ENCODE data around the gene PIP4P1.

PIP4P1 gene

DNA sequence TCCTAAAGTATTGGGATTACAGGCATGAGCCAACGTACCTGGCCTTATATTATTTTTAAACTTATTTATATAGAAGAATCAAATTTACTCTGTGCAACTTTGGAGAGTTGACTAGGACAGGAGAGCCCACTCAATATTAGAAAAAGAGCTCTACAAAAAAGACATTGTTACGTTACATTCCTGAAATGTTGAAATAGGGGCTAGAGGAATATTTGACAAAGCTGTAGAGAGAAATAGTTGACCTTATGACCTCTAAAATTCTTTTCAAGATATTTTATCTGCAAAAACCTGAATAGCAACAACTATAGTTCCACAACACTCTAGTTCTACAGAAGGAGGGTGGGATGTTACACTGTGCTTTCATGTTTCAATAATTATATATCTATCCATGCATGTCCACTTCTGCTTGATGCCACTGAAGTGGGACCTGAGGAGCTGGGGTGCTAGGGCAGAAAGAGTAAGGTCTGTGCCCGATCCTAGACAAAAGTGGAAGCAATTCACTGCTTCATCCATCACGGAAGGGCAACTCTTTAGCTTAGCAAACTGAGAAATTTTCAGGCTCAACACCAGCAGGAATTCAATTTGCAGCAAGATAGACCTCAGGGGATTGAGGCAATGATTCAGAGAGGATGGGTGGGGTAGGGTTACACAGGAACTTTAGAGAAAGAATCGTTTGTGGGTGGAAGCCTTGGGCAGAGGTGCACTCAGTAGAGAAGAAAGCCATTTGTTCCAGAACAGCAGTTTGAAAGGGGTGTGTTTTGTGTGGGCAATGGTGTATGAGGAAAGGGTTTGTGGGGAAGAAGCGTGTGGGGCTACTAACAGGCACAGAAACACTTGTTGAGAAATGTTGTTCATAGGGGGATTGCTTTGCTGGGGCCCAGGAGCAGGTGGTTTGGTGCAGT lies 28.1 kb upstream of the PIP4P1 start:
- DNase-seq (ENCODE audit: low spot score): no peak
- in situ Hi-C loops (cut with MboI; ENCODE audit: low pct_unique_long_range_greater_than_20kb, low sequenced_read_pairs, unreplicated experiment): no loop called here
- TF ChIP-seq, protein P1, sequence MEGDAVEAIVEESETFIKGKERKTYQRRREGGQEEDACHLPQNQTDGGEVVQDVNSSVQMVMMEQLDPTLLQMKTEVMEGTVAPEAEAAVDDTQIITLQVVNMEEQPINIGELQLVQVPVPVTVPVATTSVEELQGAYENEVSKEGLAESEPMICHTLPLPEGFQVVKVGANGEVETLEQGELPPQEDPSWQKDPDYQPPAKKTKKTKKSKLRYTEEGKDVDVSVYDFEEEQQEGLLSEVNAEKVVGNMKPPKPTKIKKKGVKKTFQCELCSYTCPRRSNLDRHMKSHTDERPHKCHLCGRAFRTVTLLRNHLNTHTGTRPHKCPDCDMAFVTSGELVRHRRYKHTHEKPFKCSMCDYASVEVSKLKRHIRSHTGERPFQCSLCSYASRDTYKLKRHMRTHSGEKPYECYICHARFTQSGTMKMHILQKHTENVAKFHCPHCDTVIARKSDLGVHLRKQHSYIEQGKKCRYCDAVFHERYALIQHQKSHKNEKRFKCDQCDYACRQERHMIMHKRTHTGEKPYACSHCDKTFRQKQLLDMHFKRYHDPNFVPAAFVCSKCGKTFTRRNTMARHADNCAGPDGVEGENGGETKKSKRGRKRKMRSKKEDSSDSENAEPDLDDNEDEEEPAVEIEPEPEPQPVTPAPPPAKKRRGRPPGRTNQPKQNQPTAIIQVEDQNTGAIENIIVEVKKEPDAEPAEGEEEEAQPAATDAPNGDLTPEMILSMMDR (IDR thresholded peaks at IDR 0.05; ENCODE audit: extremely low read depth, insufficient read depth, missing control alignments): no peak

DNA sequence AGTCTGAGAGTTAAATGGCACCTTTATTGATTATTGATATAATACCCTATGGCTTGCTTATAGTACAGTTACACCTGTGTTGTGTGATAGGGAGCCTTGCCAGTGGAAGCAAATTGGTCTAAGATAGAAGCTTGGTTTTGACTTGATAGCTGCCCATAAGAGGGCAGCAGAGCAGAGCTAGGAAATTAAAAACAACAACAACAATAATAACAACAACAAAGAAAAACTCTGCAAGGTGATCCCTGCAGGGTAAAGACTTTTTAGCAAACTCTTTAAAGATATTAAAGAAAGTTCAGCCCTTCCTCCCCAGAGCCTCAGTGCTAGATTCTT lies 26.1 kb upstream of the PIP4P1 start:
- DNase-seq (ENCODE audit: low spot score): no peak
- in situ Hi-C loops (cut with MboI; ENCODE audit: low pct_unique_long_range_greater_than_20kb, low sequenced_read_pairs, unreplicated experiment): no loop called here
- TF ChIP-seq, protein P1 (IDR thresholded peaks at IDR 0.05; ENCODE audit: extremely low read depth, insufficient read depth, missing control alignments): peak; percentile 15

DNA sequence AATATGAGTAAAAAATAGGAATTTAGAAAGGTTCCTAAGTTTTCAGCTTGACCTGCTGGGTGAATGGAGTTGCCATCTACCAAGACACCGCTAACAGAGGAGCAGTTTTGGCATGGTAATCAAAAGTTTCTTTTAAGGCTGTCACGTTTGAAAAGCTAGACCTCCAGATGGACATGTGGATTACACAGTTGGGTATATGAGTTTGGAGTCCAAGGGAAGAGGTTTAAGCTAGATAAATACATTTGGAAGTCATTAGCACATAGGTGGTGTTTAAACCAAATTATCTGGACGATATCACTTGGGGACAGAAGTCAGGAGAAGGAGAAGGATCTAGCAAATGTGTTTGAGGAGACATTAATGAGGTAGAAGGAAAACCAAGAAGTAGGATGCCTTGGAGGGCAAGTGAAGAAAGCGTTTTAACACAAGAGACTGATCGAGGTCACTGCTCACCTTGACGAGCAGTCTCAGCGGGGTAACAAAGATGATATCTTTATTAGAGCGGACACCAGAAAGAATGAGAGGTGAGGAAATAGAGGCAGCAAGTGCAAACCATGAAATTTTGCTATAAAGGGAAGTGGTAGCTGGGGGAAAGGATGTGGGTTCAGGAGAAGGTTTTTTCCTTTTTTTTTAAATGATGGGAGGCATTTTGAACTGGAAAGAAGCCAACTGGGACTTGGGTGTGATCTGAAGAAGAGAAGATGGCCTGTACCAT lies 25.6 kb upstream of the PIP4P1 start:
- no peak for DNase-seq (ENCODE audit: low spot score)
- TF ChIP-seq, protein P1 (IDR thresholded peaks at IDR 0.05; ENCODE audit: extremely low read depth, insufficient read depth, missing control alignments): no peak
- in situ Hi-C loops (cut with MboI; ENCODE audit: low pct_unique_long_range_greater_than_20kb, low sequenced_read_pairs, unreplicated experiment): no loop called here

DNA sequence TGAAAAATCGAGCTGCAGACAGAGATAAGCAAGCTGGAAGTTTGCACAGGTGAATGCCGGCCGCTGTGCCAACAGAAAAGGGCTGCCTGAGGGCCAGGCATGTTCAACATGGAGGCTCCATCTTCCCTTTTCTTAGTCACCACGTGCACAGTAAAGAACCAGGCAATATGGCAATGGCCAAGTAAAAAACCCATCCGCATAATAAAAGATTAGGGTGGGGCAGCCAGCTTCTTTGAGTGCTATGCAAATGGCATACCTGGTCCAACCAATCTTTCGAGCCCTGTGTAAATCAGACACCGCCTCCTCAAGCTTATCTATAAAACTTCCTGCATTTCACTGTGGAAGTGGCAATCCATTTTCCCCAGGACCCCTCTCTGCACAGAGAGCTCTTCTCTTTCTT lies 24.7 kb upstream of the PIP4P1 start:
- in situ Hi-C loops (cut with MboI; ENCODE audit: low pct_unique_long_range_greater_than_20kb, low sequenced_read_pairs, unreplicated experiment): no loop called here
- TF ChIP-seq, protein P1 (IDR thresholded peaks at IDR 0.05; ENCODE audit: extremely low read depth, insufficient read depth, missing control alignments): no peak
- no peak for DNase-seq (ENCODE audit: low spot score)

DNA sequence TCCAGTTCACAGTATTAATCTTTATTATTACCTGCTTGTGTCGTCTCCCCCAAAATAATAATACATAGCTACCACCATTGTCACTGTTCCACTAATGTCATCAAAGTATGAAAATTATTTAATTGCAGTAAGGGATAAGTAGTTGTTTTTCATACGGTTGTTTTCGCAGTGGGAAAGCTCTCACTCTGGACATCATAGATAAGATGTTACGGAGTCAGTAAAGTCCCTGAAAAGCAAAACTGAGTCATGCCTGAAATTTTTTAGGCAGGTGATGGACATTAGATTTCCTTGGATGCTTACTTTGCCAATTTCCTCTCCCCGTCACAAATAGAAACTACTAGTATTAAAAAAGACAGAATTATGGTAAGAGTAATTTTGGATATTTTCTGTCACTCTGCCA lies 21.1 kb upstream of the PIP4P1 start:
- TF ChIP-seq, protein P1 (IDR thresholded peaks at IDR 0.05; ENCODE audit: extremely low read depth, insufficient read depth, missing control alignments): no peak
- in situ Hi-C loops (cut with MboI; ENCODE audit: low pct_unique_long_range_greater_than_20kb, low sequenced_read_pairs, unreplicated experiment): no loop called here
- DNase-seq (ENCODE audit: low spot score): no peak

DNA sequence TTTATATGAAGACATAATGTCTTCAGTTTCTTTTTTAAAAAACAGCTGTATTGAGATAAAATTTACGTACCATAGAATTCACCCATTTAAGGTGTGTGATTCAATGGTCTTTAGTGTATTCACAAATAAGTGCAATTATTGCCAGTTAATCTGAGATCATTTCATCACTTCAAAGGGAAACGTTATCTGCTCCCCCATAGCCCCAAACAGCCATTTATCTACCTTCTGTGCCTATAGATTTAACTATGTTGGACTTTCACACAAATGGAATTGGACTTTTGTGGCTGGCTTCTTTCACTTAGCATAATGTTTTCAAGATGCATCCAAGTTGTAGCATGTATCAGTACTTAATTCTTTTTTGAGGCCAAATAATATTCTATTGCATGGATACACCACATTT lies 17.7 kb upstream of the PIP4P1 start:
- TF ChIP-seq, protein P1 (IDR thresholded peaks at IDR 0.05; ENCODE audit: extremely low read depth, insufficient read depth, missing control alignments): no peak
- no peak for DNase-seq (ENCODE audit: low spot score)
- in situ Hi-C loops (cut with MboI; ENCODE audit: low pct_unique_long_range_greater_than_20kb, low sequenced_read_pairs, unreplicated experiment): no loop called here

All from GM13977 (cell line).